GM12875 (cell line): Measurements from ENCODE around the gene MCRIP1.

Experiments used
- H3K4me3 ChIP-seq: one replicate; pipeline ENCODE4 v1.5.1; 2011; ENCODE audit warnings: low read depth, low read length, control low read depth
- TF ChIP-seq, protein P1 (sequence below): IDR thresholded peaks from 2 replicates; pipeline ENCODE4 v1.5.1; 2011; ENCODE audit warnings: low read depth, mild to moderate bottlenecking, control low read depth, inconsistent platforms, low read length, moderate library complexity, borderline replicate concordance; ENCODE audit not compliant: insufficient read depth

The MCRIP1 gene

DNA sequence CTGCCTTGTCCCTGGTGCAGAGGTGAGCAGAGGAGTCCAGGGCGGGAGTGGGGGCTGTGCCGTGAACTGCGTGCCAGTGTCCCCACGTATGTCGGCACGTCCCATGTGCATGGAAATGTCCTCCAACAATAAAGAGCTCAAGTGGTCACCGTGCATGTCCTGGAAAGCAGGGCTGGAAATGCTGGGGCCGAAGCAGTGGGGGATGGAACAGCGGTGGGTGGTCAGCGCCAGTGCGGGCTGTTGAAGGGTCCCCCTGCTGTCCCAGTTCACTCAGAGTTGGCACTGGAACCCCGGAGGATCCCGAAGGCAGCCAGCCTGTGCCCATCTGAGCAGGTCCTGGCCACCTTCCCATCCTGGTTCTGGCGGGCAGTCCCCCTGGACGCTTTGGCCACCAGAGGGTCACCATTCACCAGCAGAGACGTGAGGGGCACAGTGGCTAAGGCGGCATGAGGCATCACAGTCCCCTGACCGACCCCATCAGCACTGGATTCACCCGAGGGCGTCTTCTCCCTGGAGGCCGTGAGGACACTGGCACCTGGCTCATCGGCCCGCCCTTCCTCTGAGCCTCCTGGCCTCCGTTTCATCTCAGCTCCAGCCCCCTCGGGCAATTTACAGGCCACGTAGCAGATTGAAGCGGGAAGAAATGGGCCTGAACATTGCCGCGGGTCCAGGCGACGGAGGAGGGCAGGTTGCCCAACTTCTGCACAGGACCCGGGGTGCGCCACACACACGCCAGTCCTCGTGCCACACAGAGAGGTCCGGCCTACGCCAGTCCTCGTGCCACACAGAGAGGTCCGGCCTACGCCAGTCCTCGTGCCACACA lies 19.0 kb downstream of the MCRIP1 start:
- H3K4me3 ChIP-seq, result no peak overlapping the region
- TF ChIP-seq, protein P1, sequence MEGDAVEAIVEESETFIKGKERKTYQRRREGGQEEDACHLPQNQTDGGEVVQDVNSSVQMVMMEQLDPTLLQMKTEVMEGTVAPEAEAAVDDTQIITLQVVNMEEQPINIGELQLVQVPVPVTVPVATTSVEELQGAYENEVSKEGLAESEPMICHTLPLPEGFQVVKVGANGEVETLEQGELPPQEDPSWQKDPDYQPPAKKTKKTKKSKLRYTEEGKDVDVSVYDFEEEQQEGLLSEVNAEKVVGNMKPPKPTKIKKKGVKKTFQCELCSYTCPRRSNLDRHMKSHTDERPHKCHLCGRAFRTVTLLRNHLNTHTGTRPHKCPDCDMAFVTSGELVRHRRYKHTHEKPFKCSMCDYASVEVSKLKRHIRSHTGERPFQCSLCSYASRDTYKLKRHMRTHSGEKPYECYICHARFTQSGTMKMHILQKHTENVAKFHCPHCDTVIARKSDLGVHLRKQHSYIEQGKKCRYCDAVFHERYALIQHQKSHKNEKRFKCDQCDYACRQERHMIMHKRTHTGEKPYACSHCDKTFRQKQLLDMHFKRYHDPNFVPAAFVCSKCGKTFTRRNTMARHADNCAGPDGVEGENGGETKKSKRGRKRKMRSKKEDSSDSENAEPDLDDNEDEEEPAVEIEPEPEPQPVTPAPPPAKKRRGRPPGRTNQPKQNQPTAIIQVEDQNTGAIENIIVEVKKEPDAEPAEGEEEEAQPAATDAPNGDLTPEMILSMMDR, result no peak

DNA sequence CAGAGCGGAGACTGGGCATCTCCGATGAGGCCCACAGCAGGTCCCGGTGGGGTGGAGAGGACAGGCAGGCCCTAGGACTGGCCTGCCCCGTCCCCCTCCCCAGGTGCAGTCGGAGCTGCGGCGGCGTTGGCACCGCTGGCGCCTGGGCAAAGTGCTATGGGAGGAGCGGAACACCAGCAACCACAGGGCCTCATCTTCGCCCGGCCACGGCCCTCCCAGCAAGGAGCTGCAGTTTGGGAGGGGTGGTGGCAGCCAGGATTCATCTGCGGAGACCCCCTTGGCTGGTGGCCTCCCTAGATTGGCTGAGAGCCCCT lies 19.8 kb downstream of the MCRIP1 start:
- TF ChIP-seq, protein P1, result no peak
- no peak overlapping the region for H3K4me3 ChIP-seq

DNA sequence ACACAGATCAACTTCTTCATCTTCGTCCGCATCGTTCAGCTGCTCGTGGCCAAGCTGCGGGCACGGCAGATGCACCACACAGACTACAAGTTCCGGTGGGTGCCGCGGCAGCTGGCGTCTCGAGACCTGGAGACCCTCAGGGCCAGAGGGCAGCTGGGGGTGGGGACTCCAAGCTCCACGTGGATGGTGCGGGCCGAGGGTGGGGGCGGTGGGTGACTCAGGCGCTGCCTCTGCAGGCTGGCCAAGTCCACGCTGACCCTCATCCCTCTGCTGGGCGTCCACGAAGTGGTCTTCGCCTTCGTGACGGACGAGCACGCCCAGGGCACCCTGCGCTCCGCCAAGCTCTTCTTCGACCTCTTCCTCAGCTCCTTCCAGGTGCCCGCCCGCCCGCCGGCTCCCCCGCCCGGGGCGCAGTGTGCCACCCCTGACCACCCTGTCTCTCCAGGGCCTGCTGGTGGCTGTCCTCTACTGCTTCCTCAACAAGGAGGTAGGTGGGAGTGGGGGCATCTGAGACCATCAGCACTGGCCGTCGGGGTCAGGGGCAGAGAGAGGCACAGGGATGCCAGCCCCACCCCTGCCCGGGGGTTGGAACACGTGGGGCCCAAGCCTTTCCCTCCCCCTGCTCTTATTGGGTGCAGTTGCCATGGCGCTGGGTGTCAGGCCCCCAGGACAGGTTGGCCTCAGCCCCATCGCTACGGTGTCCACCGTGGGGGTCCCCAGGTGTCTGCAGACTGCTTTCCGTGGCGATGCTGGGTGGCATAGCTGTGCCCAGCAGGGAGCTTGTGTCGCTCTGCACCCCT lies 20.3 kb downstream of the MCRIP1 start:
- no peak overlapping the region for H3K4me3 ChIP-seq
- TF ChIP-seq, protein P1, result no peak

DNA sequence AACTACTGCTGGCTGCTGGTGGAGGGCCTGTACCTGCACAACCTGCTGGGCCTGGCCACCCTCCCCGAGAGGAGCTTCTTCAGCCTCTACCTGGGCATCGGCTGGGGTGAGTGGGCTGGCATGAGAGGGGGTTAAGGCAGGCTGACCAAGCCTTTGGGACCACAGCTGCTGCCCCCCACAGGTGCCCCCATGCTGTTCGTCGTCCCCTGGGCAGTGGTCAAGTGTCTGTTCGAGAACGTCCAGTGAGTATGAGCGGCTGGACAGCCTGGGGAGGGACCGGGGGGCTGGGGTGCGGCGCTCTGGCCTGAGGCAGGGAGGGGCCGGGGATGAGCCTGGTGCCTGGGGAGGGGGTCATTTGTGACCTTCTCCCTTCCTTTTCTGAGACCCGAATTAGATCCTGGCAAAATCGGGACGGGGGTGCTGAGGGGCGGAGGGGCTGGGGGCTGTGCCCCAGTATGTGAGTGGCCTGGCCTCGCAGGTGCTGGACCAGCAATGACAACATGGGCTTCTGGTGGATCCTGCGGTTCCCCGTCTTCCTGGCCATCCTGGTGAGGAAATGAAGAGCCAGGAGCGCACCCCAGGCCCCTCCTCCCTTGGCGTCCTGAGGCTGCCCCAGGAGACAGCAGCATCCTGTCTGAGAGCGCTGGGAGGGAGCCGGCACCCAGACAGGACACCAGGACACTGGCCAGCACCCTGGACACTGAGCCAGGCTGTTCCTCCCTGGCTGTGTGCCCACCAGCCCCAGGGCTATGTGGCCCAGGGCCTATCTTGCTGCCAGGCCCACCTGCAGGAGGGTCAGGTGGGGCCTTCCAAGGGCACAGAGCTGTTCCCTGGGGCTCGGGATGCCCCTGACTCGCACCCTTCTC lies 21.2 kb downstream of the MCRIP1 start:
- TF ChIP-seq, protein P1, result no peak
- H3K4me3 ChIP-seq, result no peak overlapping the region

DNA sequence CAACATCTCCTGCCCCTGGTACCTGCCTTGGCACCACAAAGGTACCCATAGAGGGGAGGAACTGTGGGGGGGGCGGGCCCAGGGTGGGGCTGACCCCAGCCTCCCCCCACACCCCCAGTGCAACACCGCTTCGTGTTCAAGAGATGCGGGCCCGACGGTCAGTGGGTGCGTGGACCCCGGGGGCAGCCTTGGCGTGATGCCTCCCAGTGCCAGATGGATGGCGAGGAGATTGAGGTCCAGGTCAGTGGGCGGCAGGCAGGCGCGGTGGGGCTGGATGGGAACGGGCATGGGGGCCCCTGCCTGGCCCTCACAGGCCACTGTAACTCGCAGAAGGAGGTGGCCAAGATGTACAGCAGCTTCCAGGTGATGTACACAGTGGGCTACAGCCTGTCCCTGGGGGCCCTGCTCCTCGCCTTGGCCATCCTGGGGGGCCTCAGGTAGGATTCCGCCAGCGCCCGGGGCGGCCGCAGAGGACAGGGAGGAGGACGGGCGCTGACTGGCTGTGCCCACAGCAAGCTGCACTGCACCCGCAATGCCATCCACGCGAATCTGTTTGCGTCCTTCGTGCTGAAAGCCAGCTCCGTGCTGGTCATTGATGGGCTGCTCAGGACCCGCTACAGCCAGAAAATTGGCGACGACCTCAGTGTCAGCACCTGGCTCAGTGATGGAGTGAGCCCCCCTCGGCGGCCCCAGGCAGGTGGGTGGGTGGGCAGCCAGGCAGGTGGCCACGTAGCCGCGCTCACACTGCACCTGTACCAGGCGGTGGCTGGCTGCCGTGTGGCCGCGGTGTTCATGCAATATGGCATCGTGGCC lies 22.0 kb downstream of the MCRIP1 start:
- H3K4me3 ChIP-seq, result no peak overlapping the region
- TF ChIP-seq, protein P1, result no peak

DNA sequence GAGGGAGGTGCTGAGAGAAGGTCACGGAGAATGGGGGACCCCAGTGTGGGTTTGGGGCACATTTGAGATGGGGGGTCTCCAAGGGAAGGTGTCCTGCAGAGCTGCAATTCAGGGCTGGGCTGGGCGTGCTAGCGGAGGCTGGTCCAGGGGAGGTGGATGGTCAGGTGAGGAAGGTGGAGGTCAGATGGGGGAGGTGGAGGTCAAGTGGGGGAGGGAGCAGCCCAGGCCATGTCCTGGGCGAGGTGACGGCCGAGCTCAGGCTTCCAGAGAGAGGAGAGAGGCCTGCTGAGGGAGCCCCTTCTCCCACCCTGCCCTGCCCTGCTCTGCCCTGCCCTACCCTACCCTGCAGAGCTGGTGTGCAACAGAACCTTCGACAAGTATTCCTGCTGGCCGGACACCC lies 22.6 kb downstream of the MCRIP1 start:
- H3K4me3 ChIP-seq, result no peak overlapping the region
- TF ChIP-seq, protein P1, result no peak
